ENCODE data around the gene ZNF318. TPM values are rescaled to one million over a fixed set of nuclear protein-coding genes. Genes with fewer than 3 reads are reported as not detected.

ZNF318 gene
- total and polyA plus RNA-seq, 2 donors (not counting 1 experiment from before 2014, with no cell fraction given): 79.7 to 91.8 TPM

DNA sequence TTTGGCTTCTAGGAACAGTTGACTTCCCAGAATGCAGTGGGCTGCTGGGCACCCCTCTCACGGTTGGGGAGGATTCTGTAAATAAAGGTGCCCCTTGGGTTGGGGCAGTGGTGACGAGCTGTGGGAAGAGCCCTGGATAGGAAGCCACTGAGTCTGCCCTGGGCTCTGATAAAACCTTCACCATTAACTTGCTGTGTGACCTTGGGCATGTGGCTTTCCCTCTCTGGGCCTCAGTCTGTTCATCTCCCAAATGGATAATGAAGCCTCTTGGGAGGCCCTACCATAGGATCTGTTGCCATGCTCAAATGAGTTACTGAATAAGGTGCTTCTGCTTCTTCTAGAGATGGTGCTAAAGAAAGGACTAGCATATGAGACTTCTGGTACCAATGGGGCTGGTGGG lies 64.6 kb downstream of the ZNF318 start:
- TF ChIP-seq CTCF (IDR thresholded peaks at IDR 0.05): no peak
- TF ChIP-seq EZH2 (IDR thresholded peaks at IDR 0.05; ENCODE audit: borderline replicate concordance, insufficient read depth, low read depth, low read length, poor library complexity, severe bottlenecking): no peak
- H3K9me3 Mint-ChIP-seq (ENCODE audit: insufficient read depth): no peaks in the 10 kb centered on the region
- peaks cover 9% of the 10 kb centered on the region for H3K79me2 ChIP-seq (ENCODE audit: control insufficient read depth, insufficient read depth, low read length)
- H3K4me3 Mint-ChIP-seq: no peak overlapping the region
- 100% methylated on average over 2 of the region's 2 CpGs for WGBS (ENCODE audit: insufficient coverage)
- no peak overlapping the region for H3K4me3 ChIP-seq (ENCODE audit: control extremely low read depth in 1 of 5, extremely low read depth in 1 of 5, insufficient read depth in 1 of 5, low read depth in 2 of 5, low read length in 4 of 5)
- no peak overlapping the region for H2AFZ ChIP-seq (ENCODE audit: insufficient read depth, low read depth, low read length, poor library complexity, severe bottlenecking)
- DNase-seq (no peak), ATAC-seq (ENCODE audit: low read depth) (no peak)
- H3K27ac ChIP-seq (ENCODE audit: low read length in 2 of 2): no peak overlapping the region
- POLR2A ChIA-PET: no interaction called here
- no peak overlapping the region for H3K9ac ChIP-seq (ENCODE audit: low read length)
- peaks cover 8% of the 10 kb centered on the region for H4K20me1 ChIP-seq (ENCODE audit: control insufficient read depth, insufficient read depth, low read length, poor library complexity, severe bottlenecking)
- peaks cover 20% of the 10 kb centered on the region for H3K4me1 Mint-ChIP-seq
- peaks cover 0 to 2% of the 10 kb centered on the region in 2 experiments for H3K36me3 ChIP-seq (replicated peaks in 1 of 2; ENCODE audit: control extremely low read depth in 1 of 2, control insufficient read depth in 1 of 2, extremely low read depth in 1 of 2, insufficient read depth in 2 of 2, low read length in 1 of 2)
- intact Hi-C loops (cut with micrococcal nuclease): no loop called here
- CTCF ChIA-PET: interaction anchor here (1.1 kb wide), 1 partner anchor 71 kb away, joined by 3 read pairs; no protein-coding TSS in a partner anchor
- no peaks in the 10 kb centered on the region for H3K27me3 ChIP-seq (replicated peaks in 1 of 4; ENCODE audit: control extremely low read depth in 1 of 4, control insufficient read depth in 3 of 4, insufficient read depth in 4 of 4, low read length in 3 of 4)
- no peak overlapping the region for H3K4me2 ChIP-seq (replicated peaks; ENCODE audit: low read depth, low read length, poor library complexity, severe bottlenecking)
- H3K27me3 Mint-ChIP-seq: no peaks in the 10 kb centered on the region
- H3K4me1 ChIP-seq (ENCODE audit: control insufficient read depth in 2 of 2, insufficient read depth in 2 of 2, low read length in 2 of 2): peaks cover 15 to 20% of the 10 kb centered on the region in 2 donors
- no peak overlapping the region for H3K27ac Mint-ChIP-seq
- H3K9me3 ChIP-seq (ENCODE audit: control extremely low read depth in 1 of 3, control insufficient read depth in 2 of 3, insufficient read depth in 1 of 3, low read length in 2 of 3): no peaks in the 10 kb centered on the region

- peaks cover 8% of the 10 kb centered on the region for H4K20me1 ChIP-seq (ENCODE audit: control insufficient read depth, insufficient read depth, low read length, poor library complexity, severe bottlenecking)
- no peak overlapping the region for H3K9ac ChIP-seq (ENCODE audit: low read length)
- H3K9me3 Mint-ChIP-seq (ENCODE audit: insufficient read depth): no peaks in the 10 kb centered on the region
- no peak overlapping the region for H3K27ac Mint-ChIP-seq
- no peak for DNase-seq
- no peaks in the 10 kb centered on the region for H3K27me3 Mint-ChIP-seq
- H3K4me1 Mint-ChIP-seq: peaks cover 21% of the 10 kb centered on the region
- peaks cover 15 to 19% of the 10 kb centered on the region in 2 donors for H3K4me1 ChIP-seq (ENCODE audit: control insufficient read depth in 2 of 2, insufficient read depth in 2 of 2, low read length in 2 of 2)
- no peak overlapping the region for H3K4me3 ChIP-seq (ENCODE audit: control extremely low read depth in 1 of 5, extremely low read depth in 1 of 5, insufficient read depth in 1 of 5, low read depth in 2 of 5, low read length in 4 of 5)
- TF ChIP-seq EZH2 (IDR thresholded peaks at IDR 0.05; ENCODE audit: borderline replicate concordance, insufficient read depth, low read depth, low read length, poor library complexity, severe bottlenecking) (no peak), CTCF (IDR thresholded peaks at IDR 0.05) (no peak)
- ChIA-PET CTCF (interaction anchor here (1.1 kb wide), 1 partner anchor 71 kb away, joined by 3 read pairs; no protein-coding TSS in a partner anchor), POLR2A (no interaction called here)
- H3K36me3 ChIP-seq (replicated peaks in 1 of 2; ENCODE audit: control extremely low read depth in 1 of 2, control insufficient read depth in 1 of 2, extremely low read depth in 1 of 2, insufficient read depth in 2 of 2, low read length in 1 of 2): peaks cover 0 to 2% of the 10 kb centered on the region in 2 experiments
- no peak overlapping the region for H2AFZ ChIP-seq (ENCODE audit: insufficient read depth, low read depth, low read length, poor library complexity, severe bottlenecking)
- intact Hi-C loops (cut with micrococcal nuclease): no loop called here
- H3K4me3 Mint-ChIP-seq: no peak overlapping the region
- WGBS (ENCODE audit: insufficient coverage): 100% methylated on average over 1 of the region's 3 CpGs
- H3K9me3 ChIP-seq (ENCODE audit: control extremely low read depth in 1 of 3, control insufficient read depth in 2 of 3, insufficient read depth in 1 of 3, low read length in 2 of 3): no peaks in the 10 kb centered on the region
- H3K27me3 ChIP-seq (replicated peaks in 1 of 4; ENCODE audit: control extremely low read depth in 1 of 4, control insufficient read depth in 3 of 4, insufficient read depth in 4 of 4, low read length in 3 of 4): no peaks in the 10 kb centered on the region
- peaks cover 8% of the 10 kb centered on the region for H3K79me2 ChIP-seq (ENCODE audit: control insufficient read depth, insufficient read depth, low read length)
- no peak overlapping the region for H3K4me2 ChIP-seq (replicated peaks; ENCODE audit: low read depth, low read length, poor library complexity, severe bottlenecking)
- no peak for ATAC-seq (ENCODE audit: low read depth)
- no peak overlapping the region for H3K27ac ChIP-seq (ENCODE audit: low read length in 2 of 2)
Observed at GRCh38 chr6:43304361-43304760, 65.1 kb downstream of the ZNF318 start.

Measured in B cell (primary cell).